Suprapubic skin (tissue), 4 donors: Measurements from ENCODE around the gene PATL2. TPM values are rescaled to one million over a fixed set of nuclear protein-coding genes. Genes with fewer than 3 reads are reported as not detected.
"Not testable (repeated sequence)": the region's sequence is repeated elsewhere in the genome, so short reads cannot be mapped to it uniquely, and the experiment has no call there.

Experiments used
- DNase-seq, 2 donors: peaks; one replicate each; pipeline ENCODE4 v3.0.0-alpha.2; 2019; ENCODE audit warnings: low spot score in 2 of 2
- H3K27ac ChIP-seq: fragments of 200-600 bp; sonication (generic); one replicate; pipeline ENCODE4 v1.5.1; 2019
- H3K27me3 ChIP-seq: fragments of 200-600 bp; sonication (generic); one replicate; pipeline ENCODE4 v1.5.1; 2019
- H3K36me3 ChIP-seq: fragments of 200-600 bp; sonication (generic); one replicate; pipeline ENCODE4 v1.5.1; 2019
- H3K4me1 ChIP-seq: fragments of 200-600 bp; sonication (generic); one replicate; pipeline ENCODE4 v1.5.1; 2019
- H3K4me3 ChIP-seq: fragments of 200-600 bp; sonication (generic); one replicate; pipeline ENCODE4 v1.5.1; 2019; ENCODE audit warnings: mild to moderate bottlenecking
- H3K9me3 ChIP-seq: fragments of 200-600 bp; sonication (generic); one replicate; pipeline ENCODE4 v1.5.1; 2019
- CTCF ChIP-seq, 2 donors: fragments of 200-600 bp in 1 of 2; fragments of 450-650 bp in 1 of 2; sonication (generic) in 1 of 2; IDR thresholded peaks; one replicate each; pipeline ENCODE4 v1.5.1; 2016 to 2019; ENCODE audit warnings: antibody characterized with exemption in 2 of 2, mild to moderate bottlenecking in 1 of 2, moderate library complexity in 1 of 2
- EP300 ChIP-seq: sonication (generic); formaldehyde crosslinking; IDR thresholded peaks from one replicate; pipeline ENCODE4 v1.6.1; 2017; ENCODE audit warnings: antibody characterized with exemption
- POLR2A ChIP-seq, 2 donors: fragments of 450-650 bp; IDR thresholded peaks; one replicate each; pipeline ENCODE4 v1.6.1; 2017; ENCODE audit warnings: antibody characterized with exemption in 2 of 2, mild to moderate bottlenecking in 2 of 2, moderate library complexity in 2 of 2
- POLR2AphosphoS5 ChIP-seq, 3 donors: sonication (generic); formaldehyde crosslinking; IDR thresholded peaks; one replicate each; pipeline ENCODE4 v1.6.1; 2017; ENCODE audit warnings: antibody characterized with exemption in 3 of 3
- WGBS: methylation state at CpG from one replicate; pipeline ENCODE4 v1.1.5; 2018; 5-methylcytosine and 5-hydroxymethylcytosine counted together
- total RNA-seq, 4 donors: library from RNA; depleted of rRNA; stranded (reverse); fragments of >200 nt; gene quantifications; one replicate each; pipeline ENCODE4 v1.1.0, GENCODE V29; 2016

The PATL2 gene
- total RNA-seq, 4 donors from 2014 or later, result 0.57 to 1.2 (median 0.86) TPM; not detected in 1

- DNase-seq, result no peak
- H3K9me3 ChIP-seq, result peaks cover 4% of the 10 kb centered on the region
- no peaks in the 10 kb centered on the region for H3K36me3 ChIP-seq
- no peaks in the 10 kb centered on the region for H3K27me3 ChIP-seq
- TF ChIP-seq POLR2A (IDR thresholded peaks at IDR 0.05) (no peak), POLR2AphosphoS5 (IDR thresholded peaks at IDR 0.05) (no peak), CTCF (IDR thresholded peaks at IDR 0.05) (no peak), EP300 (no peak)
- 88% methylated on average over 2 of the region's 2 CpGs for WGBS
- H3K4me3 ChIP-seq, result no peak overlapping the region
- peaks cover 9% of the 10 kb centered on the region for H3K4me1 ChIP-seq
- no peak overlapping the region for H3K27ac ChIP-seq
Measured at GRCh38 chr15:44706401-44706800, 4.7 kb downstream of the PATL2 start.

DNA sequence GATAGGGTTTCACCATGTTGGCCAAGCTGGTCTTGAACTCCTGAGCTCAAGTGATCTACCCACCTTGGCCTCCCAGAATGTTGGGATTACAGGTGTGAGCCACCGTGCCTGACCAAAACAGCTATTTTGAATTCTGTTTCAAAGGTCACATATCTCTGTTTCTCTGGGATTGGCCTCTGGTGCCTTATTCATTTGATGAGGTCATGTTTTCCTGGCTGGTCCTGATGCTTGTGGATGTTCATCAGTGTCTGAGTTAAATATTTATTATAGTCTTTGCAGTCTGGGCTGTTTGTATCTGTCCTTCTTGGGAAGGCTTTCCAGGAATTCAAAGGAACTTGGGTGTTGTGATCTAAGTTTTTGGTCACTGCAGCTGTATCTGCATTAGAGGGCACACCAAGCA lies 5.1 kb downstream of the PATL2 start:
- Histone ChIP-seq H3K9me3 (peaks cover 4% of the 10 kb centered on the region), H3K36me3 (no peaks in the 10 kb centered on the region), H3K27me3 (no peaks in the 10 kb centered on the region), H3K4me1 (peaks cover 9% of the 10 kb centered on the region), H3K27ac (no peak overlapping the region), H3K4me3 (no peak overlapping the region)
- no peak for TF ChIP-seq EP300
- TF ChIP-seq POLR2A (IDR thresholded peaks at IDR 0.05), result no peak
- TF ChIP-seq CTCF (IDR thresholded peaks at IDR 0.05), result no peak
- no peak for TF ChIP-seq POLR2AphosphoS5 (IDR thresholded peaks at IDR 0.05)
- 85% methylated on average over 1 of the region's 1 CpG for WGBS
- DNase-seq, result no peak

GRCh38 chr15:44700676-44701075 lies 10.4 kb downstream of the PATL2 start:
- DNase-seq, H3K36me3 ChIP-seq, H3K27me3 ChIP-seq, H3K9me3 ChIP-seq, H3K4me1 ChIP-seq, H3K4me3 ChIP-seq, H3K27ac ChIP-seq: not testable (repeated sequence)

GRCh38 chr15:44698641-44699040 lies 12.5 kb downstream of the PATL2 start:
- Histone ChIP-seq H3K27ac (no peak overlapping the region), H3K4me1 (no peaks in the 10 kb centered on the region), H3K36me3 (no peaks in the 10 kb centered on the region), H3K27me3 (no peaks in the 10 kb centered on the region), H3K4me3 (no peak overlapping the region), H3K9me3 (peaks cover 4% of the 10 kb centered on the region)
- no peak for DNase-seq
- TF ChIP-seq EP300, result no peak
- TF ChIP-seq POLR2A (IDR thresholded peaks at IDR 0.05), result no peak
- no peak for TF ChIP-seq CTCF (IDR thresholded peaks at IDR 0.05)
- TF ChIP-seq POLR2AphosphoS5 (IDR thresholded peaks at IDR 0.05), result no peak
- WGBS, result 91% methylated on average over 2 of the region's 2 CpGs

- H3K9me3 ChIP-seq, result no peaks in the 10 kb centered on the region
- no peak for DNase-seq
- no peaks in the 10 kb centered on the region for H3K4me1 ChIP-seq
- H3K27me3 ChIP-seq, result no peaks in the 10 kb centered on the region
- H3K4me3 ChIP-seq, result no peak overlapping the region
- no peak overlapping the region for H3K27ac ChIP-seq
- no peaks in the 10 kb centered on the region for H3K36me3 ChIP-seq
- no peak for TF ChIP-seq POLR2A (IDR thresholded peaks at IDR 0.05)
- no peak for TF ChIP-seq POLR2AphosphoS5 (IDR thresholded peaks at IDR 0.05)
- no peak for TF ChIP-seq EP300
- no peak for TF ChIP-seq CTCF (IDR thresholded peaks at IDR 0.05)
Measured at GRCh38 chr15:44697014-44697413, 14.1 kb downstream of the PATL2 start.

DNA sequence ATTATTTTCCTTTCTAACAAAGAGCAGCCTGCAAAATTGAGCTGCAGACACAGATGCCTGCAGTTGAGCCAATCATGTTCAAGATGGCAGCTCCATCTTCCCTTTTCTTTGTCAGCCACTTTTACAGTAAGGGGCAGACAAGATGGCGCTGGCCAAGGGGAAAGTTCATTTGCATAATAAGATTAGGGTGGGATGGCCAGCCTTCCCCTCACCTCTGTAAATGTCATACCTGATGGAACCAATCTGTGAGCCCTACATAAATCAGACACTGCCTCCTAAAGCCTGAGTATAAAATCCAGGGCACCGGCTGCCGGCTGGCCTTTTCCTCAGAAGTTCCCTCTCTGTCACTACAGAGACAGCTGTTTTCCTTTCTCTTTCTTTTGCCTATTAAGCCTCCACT lies 15.8 kb downstream of the PATL2 start:
- no peak overlapping the region for H3K27ac ChIP-seq
- no peak for DNase-seq
- no peaks in the 10 kb centered on the region for H3K4me1 ChIP-seq
- H3K27me3 ChIP-seq, result no peaks in the 10 kb centered on the region
- no peak for TF ChIP-seq POLR2A (IDR thresholded peaks at IDR 0.05)
- TF ChIP-seq POLR2AphosphoS5 (IDR thresholded peaks at IDR 0.05), result no peak
- TF ChIP-seq CTCF (IDR thresholded peaks at IDR 0.05), result no peak
- TF ChIP-seq EP300, result no peak
- no peak overlapping the region for H3K4me3 ChIP-seq
- 56% methylated on average over 3 of the region's 3 CpGs for WGBS
- no peaks in the 10 kb centered on the region for H3K36me3 ChIP-seq
- H3K9me3 ChIP-seq, result no peaks in the 10 kb centered on the region
